GM12878 (cell line): ENCODE results near the gene ANKRD65. TPM values are rescaled to one million over a fixed set of nuclear protein-coding genes. Genes with fewer than 3 reads are reported as not detected.
A peak's percentile ranks its signal among the peaks of the same experiment; 100 is the strongest.

Source experiments
- CREB1 ChIP-seq: IDR thresholded peaks from 2 replicates; pipeline ENCODE4 v1.6.1; 2012; ENCODE audit warnings: low read depth, mild to moderate bottlenecking, inconsistent platforms
- GATAD2B ChIP-seq: fragments of 450-650 bp; conservative IDR thresholded peaks from 2 replicates; pipeline ENCODE4 v1.6.1; 2017; ENCODE audit warnings: low read depth, mild to moderate bottlenecking, moderate library complexity
- HCFC1 ChIP-seq: fragments of 150-350 bp; IDR thresholded peaks from 2 replicates; pipeline ENCODE4 v1.6.1; 2014; ENCODE audit warnings: low read length
- HDAC2 ChIP-seq: fragments of 200-600 bp; sonication (generic); IDR thresholded peaks from 2 replicates; pipeline ENCODE4 v1.6.1; 2017
- IKZF1 ChIP-seq: fragments of 450-650 bp; conservative IDR thresholded peaks from 2 replicates; pipeline ENCODE4 v1.6.1; 2017; ENCODE audit warnings: antibody characterized with exemption, mild to moderate bottlenecking
- JUND ChIP-seq: IDR thresholded peaks from 2 replicates; pipeline ENCODE4 v1.6.1; 2012; ENCODE audit warnings: low read depth, mild to moderate bottlenecking, low read length, improper control_type of control experiment, moderate library complexity
- KAT2A ChIP-seq: conservative IDR thresholded peaks from 2 replicates; pipeline ENCODE4 v1.6.1; 2011; ENCODE audit warnings: low read depth, low read length; ENCODE audit not compliant: control insufficient read depth
- NFYA ChIP-seq: IDR thresholded peaks from 2 replicates; pipeline ENCODE4 v1.6.1; 2011; ENCODE audit warnings: low read depth, mild to moderate bottlenecking, low read length, improper control_type of control experiment, borderline replicate concordance
- NRF1 ChIP-seq: conservative IDR thresholded peaks from 2 replicates; pipeline ENCODE4 v1.6.1; 2011; ENCODE audit warnings: mild to moderate bottlenecking, low read depth, low read length, improper control_type of control experiment
- PKNOX1 ChIP-seq: fragments of 450-650 bp; IDR thresholded peaks from 2 replicates; pipeline ENCODE4 v1.6.1; 2016; ENCODE audit warnings: mild to moderate bottlenecking
- RAD51 ChIP-seq: fragments of 450-650 bp; IDR thresholded peaks from 2 replicates; pipeline ENCODE4 v1.6.1; 2016; ENCODE audit warnings: moderate library complexity, mild to moderate bottlenecking, inconsistent platforms
- RELA ChIP-seq: fragments of 450-650 bp; IDR thresholded peaks from 2 replicates; pipeline ENCODE4 v1.8.0; 2014; ENCODE audit warnings: borderline replicate concordance; ENCODE audit not compliant: partially characterized antibody
- SUPT20H ChIP-seq: IDR thresholded peaks from 2 replicates; pipeline ENCODE4 v1.6.1; 2011; ENCODE audit warnings: low read depth, mild to moderate bottlenecking, low read length, moderate library complexity, borderline replicate concordance; ENCODE audit not compliant: control insufficient read depth
- SUZ12 ChIP-seq: fragments of 200-600 bp; sonication (generic); IDR thresholded peaks from one replicate; pipeline ENCODE4 v1.6.1; 2018; ENCODE audit warnings: antibody characterized with exemption, mild to moderate bottlenecking; ENCODE audit not compliant: unreplicated experiment
- TCF7 ChIP-seq: IDR thresholded peaks from 2 replicates; pipeline ENCODE4 v1.6.1; 2014; ENCODE audit warnings: antibody characterized with exemption, borderline replicate concordance
- WRNIP1 ChIP-seq: IDR thresholded peaks from 2 replicates; pipeline ENCODE4 v1.6.1; 2011; ENCODE audit warnings: low read depth, low read length, improper control_type of control experiment, borderline replicate concordance
- polyA plus RNA-seq, 11 experiments: library from polyadenylated mRNA; depleted of rRNA in 4 of 11; unstranded in 6 of 11; stranded (reverse) in 5 of 11; fragments of >200 nt; fragmentation: Nextera tagmentation in 4 of 11; fragmentation: Illumina TruSeq in 1 of 11; extraction: Ambion mirVana in 4 of 11; extraction: Trizol in 1 of 11; gene quantifications; 1 replicate in 1 of 11; 2 replicates in 10 of 11; pipeline versions ENCODE4 v1.2.1 to v1.2.3, GENCODE V29; 2011 to 2016; ENCODE audit warnings: inconsistent platforms in 2 of 11, missing spikeins in 2 of 11, low read depth in 1 of 11
- total RNA-seq, 4 experiments: library from RNA; depleted of rRNA in 3 of 4; stranded (reverse); fragments of >200 nt in 3 of 4; fragmentation: Illumina TruSeq in 1 of 4; extraction: Trizol in 1 of 4; gene quantifications; 2 replicates each; pipeline versions ENCODE4 v1.2.1 to v1.2.3, GENCODE V29; 2013 to 2021
- TF ChIP-seq, protein P1 (sequence below): fragments of 450-650 bp; IDR thresholded peaks from 2 replicates; pipeline ENCODE4 v1.6.1; 2017; ENCODE audit warnings: mild to moderate bottlenecking, moderate library complexity
- TF ChIP-seq, protein P2 (sequence below): IDR thresholded peaks from 2 replicates; pipeline ENCODE4 v1.6.1; 2012; ENCODE audit warnings: mild to moderate bottlenecking, low read depth, low read length
- TF ChIP-seq, protein P3 (sequence below): IDR thresholded peaks from 2 replicates; pipeline ENCODE4 v1.6.1; 2011; ENCODE audit warnings: low read depth, low read length, improper control_type of control experiment, borderline replicate concordance

Gene ANKRD65
- total and polyA plus RNA-seq, 10 of the 15 experiments (the other 5 are each of a cell fraction or from before 2014, with no cell fraction given): 0.05 to 2.8 (median 0.37) TPM

DNA sequence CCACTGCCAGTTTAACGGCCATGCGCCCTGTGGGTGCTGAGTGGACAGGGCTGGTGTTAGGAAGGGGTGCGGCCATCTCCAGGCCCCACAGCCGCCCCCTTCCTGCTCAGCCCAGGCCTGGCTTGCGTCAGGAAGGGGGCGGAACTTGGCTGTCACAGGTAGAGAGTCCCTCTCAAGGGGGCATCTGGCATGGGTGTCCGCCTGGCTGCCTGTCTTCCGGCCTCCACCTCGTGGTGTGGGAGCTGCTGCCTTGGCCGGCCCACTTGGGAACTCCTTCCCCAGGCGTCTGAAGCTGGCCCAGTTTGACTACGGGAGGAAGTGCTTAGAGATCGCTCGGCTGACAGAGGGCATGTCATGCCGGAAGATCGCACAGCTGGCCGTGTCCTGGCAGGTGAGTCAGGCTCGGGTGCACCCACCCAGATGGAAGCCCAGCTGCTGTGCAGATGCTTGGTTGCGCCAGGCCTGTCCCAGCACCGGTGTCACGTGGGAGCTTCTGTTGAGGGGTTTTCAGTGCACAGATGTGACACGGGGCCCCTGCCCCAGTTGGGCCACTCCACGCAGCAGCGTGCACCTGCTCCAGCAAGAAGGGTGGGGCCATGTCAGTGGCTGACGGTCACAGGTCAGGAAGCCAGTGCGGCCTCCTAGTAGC is 41.4 kb upstream of the ANKRD65 start (continued):
- TF ChIP-seq WRNIP1 (no peak), IKZF1 (peak; percentile 34; the same call in 1 of the 2 replicates), JUND (no peak), SUPT20H (no peak), SUZ12 (no peak), RAD51 (peak; percentile 55; the same call in 1 of the 2 replicates), NFYA (no peak), HCFC1 (no peak), GATAD2B (peak; percentile 32; the same call in 1 of the 2 replicates), TCF7 (no peak), CREB1 (no peak), RELA (no peak), NRF1 (no peak), KAT2A (no peak), HDAC2 (no peak), PKNOX1 (peak; percentile 52; the same call in 1 of the 2 replicates)
- TF ChIP-seq, protein P1, sequence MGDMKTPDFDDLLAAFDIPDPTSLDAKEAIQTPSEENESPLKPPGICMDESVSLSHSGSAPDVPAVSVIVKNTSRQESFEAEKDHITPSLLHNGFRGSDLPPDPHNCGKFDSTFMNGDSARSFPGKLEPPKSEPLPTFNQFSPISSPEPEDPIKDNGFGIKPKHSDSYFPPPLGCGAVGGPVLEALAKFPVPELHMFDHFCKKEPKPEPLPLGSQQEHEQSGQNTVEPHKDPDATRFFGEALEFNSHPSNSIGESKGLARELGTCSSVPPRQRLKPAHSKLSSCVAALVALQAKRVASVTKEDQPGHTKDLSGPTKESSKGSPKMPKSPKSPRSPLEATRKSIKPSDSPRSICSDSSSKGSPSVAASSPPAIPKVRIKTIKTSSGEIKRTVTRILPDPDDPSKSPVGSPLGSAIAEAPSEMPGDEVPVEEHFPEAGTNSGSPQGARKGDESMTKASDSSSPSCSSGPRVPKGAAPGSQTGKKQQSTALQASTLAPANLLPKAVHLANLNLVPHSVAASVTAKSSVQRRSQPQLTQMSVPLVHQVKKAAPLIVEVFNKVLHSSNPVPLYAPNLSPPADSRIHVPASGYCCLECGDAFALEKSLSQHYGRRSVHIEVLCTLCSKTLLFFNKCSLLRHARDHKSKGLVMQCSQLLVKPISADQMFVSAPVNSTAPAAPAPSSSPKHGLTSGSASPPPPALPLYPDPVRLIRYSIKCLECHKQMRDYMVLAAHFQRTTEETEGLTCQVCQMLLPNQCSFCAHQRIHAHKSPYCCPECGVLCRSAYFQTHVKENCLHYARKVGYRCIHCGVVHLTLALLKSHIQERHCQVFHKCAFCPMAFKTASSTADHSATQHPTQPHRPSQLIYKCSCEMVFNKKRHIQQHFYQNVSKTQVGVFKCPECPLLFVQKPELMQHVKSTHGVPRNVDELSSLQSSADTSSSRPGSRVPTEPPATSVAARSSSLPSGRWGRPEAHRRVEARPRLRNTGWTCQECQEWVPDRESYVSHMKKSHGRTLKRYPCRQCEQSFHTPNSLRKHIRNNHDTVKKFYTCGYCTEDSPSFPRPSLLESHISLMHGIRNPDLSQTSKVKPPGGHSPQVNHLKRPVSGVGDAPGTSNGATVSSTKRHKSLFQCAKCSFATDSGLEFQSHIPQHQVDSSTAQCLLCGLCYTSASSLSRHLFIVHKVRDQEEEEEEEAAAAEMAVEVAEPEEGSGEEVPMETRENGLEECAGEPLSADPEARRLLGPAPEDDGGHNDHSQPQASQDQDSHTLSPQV: no peak
- TF ChIP-seq, protein P2, sequence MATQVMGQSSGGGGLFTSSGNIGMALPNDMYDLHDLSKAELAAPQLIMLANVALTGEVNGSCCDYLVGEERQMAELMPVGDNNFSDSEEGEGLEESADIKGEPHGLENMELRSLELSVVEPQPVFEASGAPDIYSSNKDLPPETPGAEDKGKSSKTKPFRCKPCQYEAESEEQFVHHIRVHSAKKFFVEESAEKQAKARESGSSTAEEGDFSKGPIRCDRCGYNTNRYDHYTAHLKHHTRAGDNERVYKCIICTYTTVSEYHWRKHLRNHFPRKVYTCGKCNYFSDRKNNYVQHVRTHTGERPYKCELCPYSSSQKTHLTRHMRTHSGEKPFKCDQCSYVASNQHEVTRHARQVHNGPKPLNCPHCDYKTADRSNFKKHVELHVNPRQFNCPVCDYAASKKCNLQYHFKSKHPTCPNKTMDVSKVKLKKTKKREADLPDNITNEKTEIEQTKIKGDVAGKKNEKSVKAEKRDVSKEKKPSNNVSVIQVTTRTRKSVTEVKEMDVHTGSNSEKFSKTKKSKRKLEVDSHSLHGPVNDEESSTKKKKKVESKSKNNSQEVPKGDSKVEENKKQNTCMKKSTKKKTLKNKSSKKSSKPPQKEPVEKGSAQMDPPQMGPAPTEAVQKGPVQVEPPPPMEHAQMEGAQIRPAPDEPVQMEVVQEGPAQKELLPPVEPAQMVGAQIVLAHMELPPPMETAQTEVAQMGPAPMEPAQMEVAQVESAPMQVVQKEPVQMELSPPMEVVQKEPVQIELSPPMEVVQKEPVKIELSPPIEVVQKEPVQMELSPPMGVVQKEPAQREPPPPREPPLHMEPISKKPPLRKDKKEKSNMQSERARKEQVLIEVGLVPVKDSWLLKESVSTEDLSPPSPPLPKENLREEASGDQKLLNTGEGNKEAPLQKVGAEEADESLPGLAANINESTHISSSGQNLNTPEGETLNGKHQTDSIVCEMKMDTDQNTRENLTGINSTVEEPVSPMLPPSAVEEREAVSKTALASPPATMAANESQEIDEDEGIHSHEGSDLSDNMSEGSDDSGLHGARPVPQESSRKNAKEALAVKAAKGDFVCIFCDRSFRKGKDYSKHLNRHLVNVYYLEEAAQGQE: no peak
- TF ChIP-seq, protein P3, sequence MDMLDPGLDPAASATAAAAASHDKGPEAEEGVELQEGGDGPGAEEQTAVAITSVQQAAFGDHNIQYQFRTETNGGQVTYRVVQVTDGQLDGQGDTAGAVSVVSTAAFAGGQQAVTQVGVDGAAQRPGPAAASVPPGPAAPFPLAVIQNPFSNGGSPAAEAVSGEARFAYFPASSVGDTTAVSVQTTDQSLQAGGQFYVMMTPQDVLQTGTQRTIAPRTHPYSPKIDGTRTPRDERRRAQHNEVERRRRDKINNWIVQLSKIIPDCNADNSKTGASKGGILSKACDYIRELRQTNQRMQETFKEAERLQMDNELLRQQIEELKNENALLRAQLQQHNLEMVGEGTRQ: no peak; the same call in 1 of the 2 replicates
